SK-N-SH (cell line): ENCODE results near the gene TMEM150C. TPM values are rescaled to one million over a fixed set of nuclear protein-coding genes. Genes with fewer than 3 reads are reported as not detected.

Experiments
- CTCF ChIA-PET: fragments of 300-600, 350-600 bp; formaldehyde crosslinking; extraction: SDS; loops from one replicate; lab custom pipeline; 2021; lab: Yijun Ruan, JAX
- POLR2A ChIA-PET: fragments of 350-600 bp; sonication (Branson Sonifier 250); formaldehyde crosslinking; extraction: SDS; loops from one replicate; lab custom pipeline; 2020; ENCODE audit warnings: antibody characterized with exemption, inconsistent platforms; lab: Yijun Ruan, JAX
- DNase-seq: peaks from one replicate; pipeline ENCODE4 v3.0.0; 2012
- H2AFZ ChIP-seq: fragments of 200-600 bp; sonication (generic); 2 replicates; pipeline ENCODE4 v1.8.1; 2016; ENCODE audit warnings: antibody characterized with exemption, mild to moderate bottlenecking, low read depth
- H3F3A ChIP-seq: fragments of 200-600 bp; sonication (generic); replicated peaks from 2 replicates; pipeline ENCODE3; 2016; ENCODE audit warnings: antibody characterized with exemption, mild to moderate bottlenecking; ENCODE audit not compliant: insufficient read depth
- H3K27ac ChIP-seq, 2 experiments: fragments of 200-500 bp in 1 of 2; fragments of 200-600 bp in 1 of 2; sonication (Bioruptor generic) in 1 of 2; sonication (generic), shearing (Covaris generic) in 1 of 2; 2 replicates each; pipeline versions ENCODE4 v1.5.1 to v1.6.1; 2014 to 2016; ENCODE audit warnings: low read depth in 2 of 2, inconsistent platforms in 1 of 2, low read length in 1 of 2, mild to moderate bottlenecking in 1 of 2, mixed read lengths in 1 of 2
- H3K27me3 ChIP-seq: fragments of 200-600 bp; sonication (generic), shearing (Covaris generic); 2 replicates; pipeline ENCODE4 v1.6.1; 2016; ENCODE audit warnings: mixed run types; ENCODE audit not compliant: insufficient read depth
- H3K36me3 ChIP-seq, 2 experiments: fragments of 200-500 bp in 1 of 2; fragments of 200-600 bp in 1 of 2; sonication (Bioruptor generic) in 1 of 2; sonication (generic) in 1 of 2; replicated peaks in 1 of 2; 2 replicates each; pipeline versions ENCODE3 to v1.5.1; 2014 to 2016; ENCODE audit warnings: low read length in 1 of 2, mild to moderate bottlenecking in 1 of 2; ENCODE audit not compliant: insufficient read depth in 2 of 2, control insufficient read depth in 1 of 2
- H3K4me1 ChIP-seq, 2 experiments: fragments of 200-500 bp in 1 of 2; fragments of 200-600 bp in 1 of 2; sonication (Bioruptor generic) in 1 of 2; sonication (generic), shearing (Covaris generic) in 1 of 2; 2 replicates each; pipeline versions ENCODE4 v1.5.1 to v1.6.1; 2014 to 2016; ENCODE audit warnings: low read depth in 1 of 2, low read length in 1 of 2, mixed run types in 1 of 2; ENCODE audit not compliant: insufficient read depth in 2 of 2, control insufficient read depth in 1 of 2
- H3K4me2 ChIP-seq: fragments of 200-600 bp; sonication (generic), shearing (Covaris generic); 2 replicates; pipeline ENCODE4 v1.6.1; 2017; ENCODE audit warnings: mixed run types
- H3K4me3 ChIP-seq, 2 experiments: fragments of 200-500 bp in 1 of 2; fragments of 200-600 bp in 1 of 2; sonication (Bioruptor generic) in 1 of 2; sonication (generic), shearing (Covaris generic) in 1 of 2; 2 replicates each; pipeline versions ENCODE4 v1.5.1 to v1.8.1; 2014 to 2016; ENCODE audit warnings: low read depth in 2 of 2, inconsistent platforms in 1 of 2, low read length in 1 of 2, mild to moderate bottlenecking in 1 of 2, mixed read lengths in 1 of 2, moderate library complexity in 1 of 2
- H3K79me2 ChIP-seq: fragments of 200-600 bp; sonication (generic); 2 replicates; pipeline ENCODE4 v1.8.1; 2017; ENCODE audit warnings: mild to moderate bottlenecking; ENCODE audit not compliant: insufficient read depth
- H3K9ac ChIP-seq: fragments of 200-600 bp; sonication (generic); 2 replicates; pipeline ENCODE4 v1.6.1; 2017; ENCODE audit warnings: mixed run types
- H3K9me2 ChIP-seq: fragments of 200-600 bp; sonication (generic); 2 replicates; pipeline ENCODE4 v1.6.1; 2017; ENCODE audit warnings: mixed run types
- H3K9me3 ChIP-seq: fragments of 200-600 bp; sonication (generic); 2 replicates; pipeline ENCODE4 v1.6.1; 2017; ENCODE audit warnings: mixed run types, mild to moderate bottlenecking, moderate library complexity
- H4K20me1 ChIP-seq: fragments of 200-600 bp; sonication (generic); 2 replicates; pipeline ENCODE4 v1.6.1; 2017; ENCODE audit warnings: mild to moderate bottlenecking, mixed run types; ENCODE audit not compliant: insufficient read depth
- CTCF ChIP-seq: fragments of 200-600 bp; sonication (generic); IDR thresholded peaks from 2 replicates; pipeline ENCODE4 v1.6.1; 2017; ENCODE audit warnings: antibody characterized with exemption, mild to moderate bottlenecking, moderate library complexity
- NRF1 ChIP-seq: IDR thresholded peaks from 2 replicates; pipeline ENCODE4 v1.6.1; 2012; ENCODE audit warnings: low read depth, mild to moderate bottlenecking, low read length
- POLR2AphosphoS5 ChIP-seq: IDR thresholded peaks from 2 replicates; pipeline ENCODE4 v1.6.1; 2012; ENCODE audit warnings: low read depth, low read length
- SIN3A ChIP-seq: IDR thresholded peaks from 2 replicates; pipeline ENCODE4 v1.6.1; 2012; ENCODE audit warnings: low read depth, mild to moderate bottlenecking, low read length, moderate library complexity, borderline replicate concordance
- TAF1 ChIP-seq: IDR thresholded peaks from 2 replicates; pipeline ENCODE4 v1.6.1; 2012; ENCODE audit warnings: low read depth, mild to moderate bottlenecking, low read length, moderate library complexity, borderline replicate concordance
- TCF12 ChIP-seq: IDR thresholded peaks from 2 replicates; pipeline ENCODE4 v1.4.0; 2012
- YY1 ChIP-seq: IDR thresholded peaks from 2 replicates; pipeline ENCODE4 v1.4.0; 2012; ENCODE audit warnings: low read depth, mild to moderate bottlenecking
- WGBS: methylation state at CpG from one replicate; pipeline ENCODE4 v1.1.6; 2017; ENCODE audit warnings: low lambda C conversion rate; 5-methylcytosine and 5-hydroxymethylcytosine counted together
- polyA plus RNA-seq, 3 experiments: library from polyadenylated mRNA; depleted of rRNA; stranded (reverse); fragments of >200 nt; gene quantifications; 2 replicates each; pipeline ENCODE4 v1.2.3, GENCODE V29; 2012
- TF ChIP-seq, protein P1 (sequence below): fragments of 150-350 bp; IDR thresholded peaks from 2 replicates; pipeline ENCODE4 v1.6.1; 2017; ENCODE audit warnings: antibody characterized with exemption, low read length, low read depth, borderline replicate concordance
- TF ChIP-seq, protein P2 (sequence below): IDR thresholded peaks from 2 replicates; pipeline ENCODE4; 2012
- TF ChIP-seq, protein P3 (sequence below): IDR thresholded peaks from 2 replicates; pipeline ENCODE4 v1.4.0; 2012; ENCODE audit warnings: low read depth, borderline replicate concordance
- TF ChIP-seq, protein P4 (sequence below): IDR thresholded peaks from 2 replicates; pipeline ENCODE4 v1.6.1; 2012; ENCODE audit warnings: mild to moderate bottlenecking, low read depth, low read length, moderate library complexity

TMEM150C gene
- polyA plus RNA-seq, 1 of the 3 experiments (the other 2 are of a cell fraction), result 1.0 TPM

DNA sequence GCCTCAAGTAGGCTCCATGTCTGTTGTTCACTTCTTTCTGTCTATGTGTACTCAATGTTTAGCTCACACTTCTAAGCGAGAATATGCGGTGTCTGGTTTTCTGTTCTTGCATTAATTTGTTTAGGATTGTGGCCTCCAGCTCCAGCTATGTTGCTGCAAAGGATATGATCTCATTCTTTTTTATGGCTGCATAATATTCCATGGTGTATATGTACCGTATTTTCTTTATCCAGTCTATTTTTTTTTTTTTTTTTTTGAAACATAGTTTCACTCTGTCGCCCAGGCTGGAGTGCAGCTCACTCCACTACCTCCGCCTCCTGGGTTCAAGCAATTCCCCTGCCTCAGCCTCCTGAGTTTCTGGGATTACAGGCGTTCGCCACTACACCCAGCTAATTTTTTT lies 5.7 kb upstream of the TMEM150C start:
- no peak for DNase-seq
- POLR2A ChIA-PET, result no interaction called here
- 71% methylated on average over 7 of the region's 7 CpGs for WGBS
- H3K4me2 ChIP-seq, result no peak overlapping the region
- no peak overlapping the region for H3K9ac ChIP-seq
- H3K9me3 ChIP-seq, result no peaks in the 10 kb centered on the region
- no peaks in the 10 kb centered on the region for H3F3A ChIP-seq
- H3K9me2 ChIP-seq, result no peaks in the 10 kb centered on the region
- H3K4me3 ChIP-seq, result no peak overlapping the region
- H3K27me3 ChIP-seq, result no peaks in the 10 kb centered on the region
- H2AFZ ChIP-seq, result no peak overlapping the region
- CTCF ChIA-PET, result interaction anchor here (0.6 kb wide), 1 partner anchor 507 kb away, joined by 3 read pairs; no protein-coding TSS in a partner anchor
- no peak overlapping the region for H3K27ac ChIP-seq
- TF ChIP-seq TAF1 (no peak), YY1 (no peak), SIN3A (no peak), TCF12 (no peak), POLR2AphosphoS5 (no peak), NRF1 (no peak), CTCF (no peak)
- TF ChIP-seq, protein P1, sequence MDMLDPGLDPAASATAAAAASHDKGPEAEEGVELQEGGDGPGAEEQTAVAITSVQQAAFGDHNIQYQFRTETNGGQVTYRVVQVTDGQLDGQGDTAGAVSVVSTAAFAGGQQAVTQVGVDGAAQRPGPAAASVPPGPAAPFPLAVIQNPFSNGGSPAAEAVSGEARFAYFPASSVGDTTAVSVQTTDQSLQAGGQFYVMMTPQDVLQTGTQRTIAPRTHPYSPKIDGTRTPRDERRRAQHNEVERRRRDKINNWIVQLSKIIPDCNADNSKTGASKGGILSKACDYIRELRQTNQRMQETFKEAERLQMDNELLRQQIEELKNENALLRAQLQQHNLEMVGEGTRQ, result no peak
- TF ChIP-seq, protein P2, sequence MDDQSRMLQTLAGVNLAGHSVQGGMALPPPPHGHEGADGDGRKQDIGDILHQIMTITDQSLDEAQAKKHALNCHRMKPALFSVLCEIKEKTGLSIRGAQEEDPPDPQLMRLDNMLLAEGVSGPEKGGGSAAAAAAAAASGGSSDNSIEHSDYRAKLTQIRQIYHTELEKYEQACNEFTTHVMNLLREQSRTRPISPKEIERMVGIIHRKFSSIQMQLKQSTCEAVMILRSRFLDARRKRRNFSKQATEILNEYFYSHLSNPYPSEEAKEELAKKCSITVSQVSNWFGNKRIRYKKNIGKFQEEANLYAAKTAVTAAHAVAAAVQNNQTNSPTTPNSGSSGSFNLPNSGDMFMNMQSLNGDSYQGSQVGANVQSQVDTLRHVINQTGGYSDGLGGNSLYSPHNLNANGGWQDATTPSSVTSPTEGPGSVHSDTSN, result no peak
- TF ChIP-seq, protein P3, sequence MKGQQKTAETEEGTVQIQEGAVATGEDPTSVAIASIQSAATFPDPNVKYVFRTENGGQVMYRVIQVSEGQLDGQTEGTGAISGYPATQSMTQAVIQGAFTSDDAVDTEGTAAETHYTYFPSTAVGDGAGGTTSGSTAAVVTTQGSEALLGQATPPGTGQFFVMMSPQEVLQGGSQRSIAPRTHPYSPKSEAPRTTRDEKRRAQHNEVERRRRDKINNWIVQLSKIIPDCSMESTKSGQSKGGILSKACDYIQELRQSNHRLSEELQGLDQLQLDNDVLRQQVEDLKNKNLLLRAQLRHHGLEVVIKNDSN, result no peak
- TF ChIP-seq, protein P4, sequence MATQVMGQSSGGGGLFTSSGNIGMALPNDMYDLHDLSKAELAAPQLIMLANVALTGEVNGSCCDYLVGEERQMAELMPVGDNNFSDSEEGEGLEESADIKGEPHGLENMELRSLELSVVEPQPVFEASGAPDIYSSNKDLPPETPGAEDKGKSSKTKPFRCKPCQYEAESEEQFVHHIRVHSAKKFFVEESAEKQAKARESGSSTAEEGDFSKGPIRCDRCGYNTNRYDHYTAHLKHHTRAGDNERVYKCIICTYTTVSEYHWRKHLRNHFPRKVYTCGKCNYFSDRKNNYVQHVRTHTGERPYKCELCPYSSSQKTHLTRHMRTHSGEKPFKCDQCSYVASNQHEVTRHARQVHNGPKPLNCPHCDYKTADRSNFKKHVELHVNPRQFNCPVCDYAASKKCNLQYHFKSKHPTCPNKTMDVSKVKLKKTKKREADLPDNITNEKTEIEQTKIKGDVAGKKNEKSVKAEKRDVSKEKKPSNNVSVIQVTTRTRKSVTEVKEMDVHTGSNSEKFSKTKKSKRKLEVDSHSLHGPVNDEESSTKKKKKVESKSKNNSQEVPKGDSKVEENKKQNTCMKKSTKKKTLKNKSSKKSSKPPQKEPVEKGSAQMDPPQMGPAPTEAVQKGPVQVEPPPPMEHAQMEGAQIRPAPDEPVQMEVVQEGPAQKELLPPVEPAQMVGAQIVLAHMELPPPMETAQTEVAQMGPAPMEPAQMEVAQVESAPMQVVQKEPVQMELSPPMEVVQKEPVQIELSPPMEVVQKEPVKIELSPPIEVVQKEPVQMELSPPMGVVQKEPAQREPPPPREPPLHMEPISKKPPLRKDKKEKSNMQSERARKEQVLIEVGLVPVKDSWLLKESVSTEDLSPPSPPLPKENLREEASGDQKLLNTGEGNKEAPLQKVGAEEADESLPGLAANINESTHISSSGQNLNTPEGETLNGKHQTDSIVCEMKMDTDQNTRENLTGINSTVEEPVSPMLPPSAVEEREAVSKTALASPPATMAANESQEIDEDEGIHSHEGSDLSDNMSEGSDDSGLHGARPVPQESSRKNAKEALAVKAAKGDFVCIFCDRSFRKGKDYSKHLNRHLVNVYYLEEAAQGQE, result no peak
- no peaks in the 10 kb centered on the region for H4K20me1 ChIP-seq
- peaks cover 0 to 1% of the 10 kb centered on the region in 2 experiments; a peak in 1 of 4 replicates for H3K4me1 ChIP-seq
- H3K36me3 ChIP-seq, result no peaks in the 10 kb centered on the region
- no peaks in the 10 kb centered on the region for H3K79me2 ChIP-seq
